ENCODE results near the gene STK32B. TPM values are rescaled to one million over a fixed set of nuclear protein-coding genes. Genes with fewer than 3 reads are reported as not detected.

The STK32B gene
- total and polyA plus RNA-seq, 2 of the 4 experiments (the other 2 are of a cell fraction): 5.5 to 6.3 TPM

GRCh38 chr4:5003918-5004317, 47.4 kb upstream of the STK32B start:
- POLR2A ChIA-PET (ENCODE audit: unreplicated experiment): interaction anchor here (0.6 kb wide), 1 partner anchor 51 kb away, joined by 3 read pairs; no protein-coding TSS in a partner anchor
- WGBS, 2 experiments (ENCODE audit: extremely low coverage in 2 of 2, insufficient read length in 1 of 2): 100% methylated on average over 2 of the region's 3 CpGs; no CpG with 5 or more reads in 1 of the 2 experiments
- in situ Hi-C loops (cut with MboI; ENCODE audit: low sequenced_read_pairs): no loop called here

More at GRCh38 chr4:5003918-5004317, 47.4 kb upstream of the STK32B start:
- Histone ChIP-seq H4K5ac (ENCODE audit: low read depth, low read length) (no peak overlapping the region), H2BK5ac (ENCODE audit: low read depth, low read length, poor library complexity, severe bottlenecking) (no peak overlapping the region), H2AK5ac (ENCODE audit: low read depth, low read length) (no peak overlapping the region), H2BK15ac (ENCODE audit: low read depth, low read length) (no peak overlapping the region), H2AK9ac (replicated peaks; ENCODE audit: low read depth, low read length, poor library complexity) (no peak overlapping the region), H3K14ac (replicated peaks; ENCODE audit: low read depth, low read length) (no peak overlapping the region), H3K23ac (ENCODE audit: low read depth, low read length) (no peak overlapping the region), H3K56ac (ENCODE audit: extremely low read depth, insufficient read depth, low read length) (no peak overlapping the region), H3K4me2 (ENCODE audit: low read depth, low read length) (no peak overlapping the region), H3K9me3 (ENCODE audit: control insufficient read depth, insufficient read depth, low read length) (no peaks in the 10 kb centered on the region), H3K27ac (ENCODE audit: insufficient read depth, low read length) (no peak overlapping the region), H3K4ac (ENCODE audit: low read depth, low read length) (no peak overlapping the region), H2AFZ (replicated peaks; ENCODE audit: low read length, poor library complexity) (no peak overlapping the region), H3K4me1 (ENCODE audit: control insufficient read depth, insufficient read depth, low read length) (no peaks in the 10 kb centered on the region), H3K79me1 (ENCODE audit: low read depth in 1 of 2, low read length in 2 of 2) (no peaks in the 10 kb centered on the region), H3K18ac (ENCODE audit: low read depth, low read length) (no peak overlapping the region), H3K9ac (ENCODE audit: low read depth, low read length) (no peak overlapping the region), H2BK20ac (ENCODE audit: low read depth, low read length) (no peak overlapping the region), H4K91ac (ENCODE audit: insufficient read depth, low read depth, low read length) (no peak overlapping the region), H2BK120ac (ENCODE audit: low read depth, low read length) (no peak overlapping the region), H4K8ac (ENCODE audit: low read depth in 2 of 2, low read length in 2 of 2) (no peak overlapping the region), H4K20me1 (ENCODE audit: insufficient read depth, low read length) (no peaks in the 10 kb centered on the region), H3K27me3 (ENCODE audit: control insufficient read depth, insufficient read depth, low read length) (peaks cover 25% of the 10 kb centered on the region), H3K36me3 (ENCODE audit: control insufficient read depth, insufficient read depth, low read length) (no peaks in the 10 kb centered on the region), H3K4me3 (ENCODE audit: insufficient read depth, low read depth, low read length) (no peak overlapping the region), H3K9me1 (ENCODE audit: insufficient read depth, low read length) (no peaks in the 10 kb centered on the region)
- no TSS peak for BruUV-seq (replicated peaks)
- dilution Hi-C loops (cut with HindIII; ENCODE audit: low sequenced_read_pairs, unreplicated experiment) (no loop called here), intact Hi-C loops (cut with micrococcal nuclease) (no loop called here)
- DNase-seq (no peak), ATAC-seq (ENCODE audit: low read depth) (no peak)
- CTCF ChIA-PET: interaction anchor here (0.6 kb wide), 1 partner anchor 287 kb away, joined by 3 read pairs; no protein-coding TSS in a partner anchor
- TF ChIP-seq BHLHE40 (IDR thresholded peaks at IDR 0.05; ENCODE audit: low read depth, low read length) (no peak), FOS (IDR thresholded peaks at IDR 0.05; ENCODE audit: low read depth, low read length) (no peak), USF2 (IDR thresholded peaks at IDR 0.05; ENCODE audit: low read depth, low read length) (no peak)
